ENCODE data around the gene SMPDL3B.
"Not testable (repeated sequence)": the region's sequence is repeated elsewhere in the genome, so short reads cannot be mapped to it uniquely, and the experiment has no call there.

The SMPDL3B gene

DNA sequence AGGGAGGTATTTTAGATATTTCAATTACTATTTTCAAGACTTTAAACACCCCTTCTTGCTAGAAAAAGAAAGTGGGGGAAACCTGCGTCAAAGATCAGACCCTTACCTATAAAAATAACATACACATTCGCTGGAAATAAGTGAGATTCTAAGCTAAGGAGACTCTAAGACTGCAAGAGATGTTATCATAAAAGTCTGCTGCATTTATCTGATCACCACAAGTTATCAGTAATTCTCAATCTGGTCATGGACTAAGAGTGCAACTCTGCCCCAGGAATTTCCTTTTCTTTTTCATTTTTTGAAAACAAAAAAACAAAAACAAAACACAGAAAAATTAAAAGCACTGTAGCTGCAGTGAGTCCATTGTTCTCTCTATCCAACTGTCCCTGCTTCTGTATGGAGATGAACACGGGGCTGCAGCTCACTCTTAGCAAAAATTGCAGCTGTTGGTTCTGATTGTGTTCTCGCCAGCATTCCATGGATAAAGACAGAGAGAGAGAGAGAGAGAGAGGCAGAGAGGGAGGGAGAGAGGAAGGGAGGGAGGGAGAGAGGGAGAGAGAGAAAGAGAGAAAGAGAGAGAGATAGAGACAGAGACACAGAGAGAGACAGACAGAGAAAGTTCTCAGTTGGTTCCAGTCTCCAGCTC lies 39.1 kb downstream of the SMPDL3B start:
- no peak for DNase-seq

DNA sequence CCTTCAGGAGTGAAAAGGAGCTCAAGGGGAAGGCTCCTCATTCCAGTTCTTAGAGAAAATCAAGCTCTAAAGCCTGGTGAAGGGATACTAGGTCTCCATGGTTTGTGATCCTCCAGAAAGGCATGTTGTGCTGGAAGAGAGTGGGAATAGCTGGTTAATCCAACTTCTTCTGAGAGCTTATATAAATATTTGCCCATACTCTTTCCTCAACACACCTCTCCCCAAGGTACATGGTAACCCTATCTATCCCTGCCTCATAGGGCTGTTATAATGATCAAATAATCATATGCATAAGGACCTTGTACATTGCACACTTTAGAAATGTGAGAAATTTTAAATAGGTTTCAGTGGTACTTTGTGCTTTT lies 39.6 kb downstream of the SMPDL3B start:
- no peak for DNase-seq

DNA sequence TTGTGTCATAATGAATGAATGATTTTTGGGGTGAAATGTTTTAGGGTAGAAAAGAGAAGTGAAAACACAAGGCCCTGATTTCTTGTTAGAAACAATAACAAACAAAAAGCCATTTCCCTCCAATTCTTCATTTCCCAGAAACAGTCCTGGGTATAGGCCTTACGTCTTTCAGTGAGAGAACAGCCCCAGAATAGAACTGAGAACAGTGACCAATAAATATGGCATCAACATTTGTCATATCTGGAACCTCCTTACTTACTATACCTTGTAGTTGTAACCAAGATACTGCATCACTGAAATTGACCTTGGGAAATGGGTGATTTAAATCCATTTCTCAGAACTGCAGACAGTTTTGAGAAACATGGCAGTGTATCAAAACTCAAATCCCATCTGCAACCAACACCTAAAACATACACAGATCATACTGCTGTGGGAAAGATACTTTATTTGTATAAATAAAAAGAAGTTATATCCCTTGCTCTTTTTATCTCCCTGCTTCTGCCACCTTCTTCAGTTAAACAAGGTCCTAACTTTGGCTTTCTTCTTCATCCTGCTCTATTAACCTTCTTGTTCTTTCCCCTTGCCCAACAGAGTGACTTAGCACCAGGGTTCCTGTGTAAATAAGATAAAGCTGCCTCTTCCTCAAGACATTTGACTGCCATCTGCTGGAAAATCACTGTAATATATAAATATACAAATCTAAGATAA lies 44.5 kb downstream of the SMPDL3B start:
- peak; percentile 75 for DNase-seq

DNA sequence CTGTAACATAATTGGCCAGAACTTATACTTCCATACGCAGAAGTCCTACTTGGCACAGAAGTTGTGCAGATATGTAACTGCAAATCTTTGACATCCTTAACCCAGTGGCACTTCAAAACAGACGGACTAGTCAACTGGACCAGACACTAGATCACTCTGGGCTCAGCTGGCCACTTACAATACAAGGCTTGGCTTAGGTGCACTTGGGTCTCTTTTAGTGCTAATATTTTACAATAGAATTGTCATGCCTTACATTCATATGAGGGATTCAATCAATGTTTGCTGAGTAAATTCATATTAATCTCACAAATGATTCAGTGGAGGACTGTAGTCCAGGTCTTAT lies 45.0 kb downstream of the SMPDL3B start:
- DNase-seq, result no peak

DNA sequence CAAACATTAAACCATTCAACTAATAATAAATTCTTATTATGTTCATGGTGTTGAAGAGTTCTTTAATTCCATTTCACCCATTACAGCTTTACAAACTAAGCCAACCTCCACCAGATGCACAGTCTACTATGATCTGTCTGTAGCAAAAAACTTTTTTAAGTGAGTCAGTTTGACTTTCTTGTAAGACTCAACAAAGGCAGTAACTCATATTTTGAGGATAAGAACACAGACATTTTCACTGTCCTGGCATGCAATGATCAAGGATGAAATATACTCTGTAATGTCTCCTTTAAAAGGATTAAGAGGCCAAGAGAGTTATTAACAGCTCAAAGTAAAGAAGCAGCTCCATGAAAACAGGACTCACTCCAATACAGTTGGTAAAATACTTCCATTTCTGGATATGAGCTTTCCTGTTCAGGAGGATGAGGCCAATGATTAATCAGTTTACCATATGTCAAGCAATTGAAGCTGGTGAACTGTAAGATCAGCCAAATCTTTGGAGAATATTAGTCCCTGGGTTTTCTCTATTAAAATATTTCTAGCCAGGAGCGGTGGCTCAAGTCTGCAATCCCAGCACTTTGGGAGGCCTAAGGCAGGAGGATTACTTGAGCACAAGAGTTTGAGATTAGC lies 45.5 kb downstream of the SMPDL3B start:
- DNase-seq, result peak; percentile 44

DNA sequence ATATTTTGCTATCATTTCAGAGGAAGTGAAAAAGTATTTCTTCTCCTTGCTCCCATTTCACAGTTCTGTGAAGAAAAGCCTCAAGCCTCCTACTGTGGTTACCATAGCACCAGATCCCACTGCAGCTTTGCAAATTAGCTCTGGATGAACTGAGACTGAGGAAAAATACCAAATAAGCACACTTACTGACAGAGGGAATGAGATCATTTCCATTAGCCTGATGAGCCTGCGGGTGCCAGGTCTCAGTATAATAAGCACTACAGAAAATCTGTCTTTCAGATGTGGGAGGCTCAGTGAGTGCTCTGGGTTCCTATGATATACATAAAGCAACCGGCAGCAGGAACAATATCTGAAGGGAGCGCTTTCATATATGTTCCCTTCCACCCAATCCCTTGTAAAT lies 46.3 kb downstream of the SMPDL3B start:
- peak; percentile 87 for DNase-seq

DNA sequence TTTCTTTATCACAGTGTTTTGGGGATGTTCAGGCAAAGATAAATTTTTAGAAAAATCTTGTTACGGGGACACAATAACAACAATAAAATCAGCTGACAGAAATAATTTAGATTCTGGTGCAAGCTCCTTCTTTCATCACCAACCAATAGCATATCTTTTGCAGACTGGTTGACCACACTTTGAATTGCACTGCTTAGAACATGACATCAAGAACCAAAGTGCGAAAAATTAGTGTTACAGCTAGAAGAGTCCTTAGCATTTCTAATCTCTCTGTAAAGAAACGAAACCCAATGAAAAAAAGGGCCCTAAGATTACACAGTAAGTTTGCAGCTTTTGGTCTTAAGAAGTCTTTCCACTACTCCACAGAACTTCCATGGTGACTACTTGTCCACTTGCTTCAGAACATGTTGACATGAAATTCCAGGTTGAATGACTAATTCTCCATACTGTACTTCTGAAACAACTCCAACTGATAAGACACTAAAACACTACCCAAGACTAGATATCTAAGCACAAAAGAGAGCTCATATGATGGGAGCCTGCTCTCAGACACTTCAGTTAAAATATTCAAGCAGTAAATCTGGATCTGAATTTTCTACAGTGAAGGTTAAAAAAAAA lies 56.2 kb downstream of the SMPDL3B start:
- DNase-seq, result no peak

DNA sequence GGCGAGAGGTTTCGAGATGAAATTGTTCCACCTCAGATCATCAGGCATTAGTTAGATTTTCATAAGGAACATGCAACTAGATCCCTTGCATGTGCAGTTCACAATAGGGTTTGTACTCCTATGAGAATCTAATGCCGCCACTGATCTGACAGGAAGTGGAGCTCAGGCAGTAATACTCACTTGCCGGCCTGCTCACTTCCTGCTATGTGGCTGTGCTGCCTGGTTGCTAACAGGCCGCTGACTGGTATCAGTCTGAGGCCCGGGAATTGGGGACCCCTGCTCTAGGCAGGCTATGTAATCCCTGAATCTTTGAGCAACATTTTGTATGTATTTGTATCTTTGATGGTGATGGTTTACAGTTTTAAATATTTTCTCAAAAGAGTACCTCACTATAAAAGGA lies 57.5 kb downstream of the SMPDL3B start:
- no peak for DNase-seq

DNA sequence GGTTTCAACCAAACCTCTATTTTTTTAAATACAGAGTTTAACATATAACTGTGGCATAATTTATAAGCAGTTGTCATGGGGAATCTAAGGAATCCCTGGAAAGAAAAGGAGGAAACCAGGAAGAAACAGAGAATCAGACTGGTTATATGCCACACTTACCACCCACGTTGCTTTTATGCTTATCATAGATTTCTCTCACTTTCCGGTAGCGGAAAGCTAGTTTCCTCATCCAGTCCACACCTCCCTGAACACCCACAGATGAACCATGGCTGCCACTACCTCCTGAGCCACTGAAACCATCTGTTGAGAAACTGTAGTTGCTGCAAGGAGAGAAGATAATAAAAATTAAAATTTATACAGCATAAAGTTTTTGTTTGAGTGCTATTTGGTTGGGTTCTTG lies 58.4 kb downstream of the SMPDL3B start:
- no peak for DNase-seq

DNA sequence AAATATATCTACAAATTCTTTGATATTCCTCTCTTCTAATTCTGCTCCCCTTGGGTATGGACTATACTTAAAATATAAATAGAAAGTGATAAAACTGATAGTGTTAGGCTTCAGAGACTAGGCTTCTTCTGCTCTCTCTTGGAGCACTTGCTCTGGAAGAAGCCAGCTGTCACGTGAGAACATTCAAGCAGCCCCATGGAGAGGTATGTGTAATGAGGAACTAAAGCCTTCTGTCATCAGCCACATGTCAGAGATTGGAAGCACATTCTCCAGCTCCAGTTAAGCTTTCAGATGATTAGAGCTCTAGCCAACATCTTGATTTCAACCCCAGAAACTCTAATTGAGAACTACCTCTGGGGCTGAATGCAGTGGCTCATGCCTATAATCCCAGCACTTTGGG lies 59.3 kb downstream of the SMPDL3B start:
- no peak for DNase-seq

DNA sequence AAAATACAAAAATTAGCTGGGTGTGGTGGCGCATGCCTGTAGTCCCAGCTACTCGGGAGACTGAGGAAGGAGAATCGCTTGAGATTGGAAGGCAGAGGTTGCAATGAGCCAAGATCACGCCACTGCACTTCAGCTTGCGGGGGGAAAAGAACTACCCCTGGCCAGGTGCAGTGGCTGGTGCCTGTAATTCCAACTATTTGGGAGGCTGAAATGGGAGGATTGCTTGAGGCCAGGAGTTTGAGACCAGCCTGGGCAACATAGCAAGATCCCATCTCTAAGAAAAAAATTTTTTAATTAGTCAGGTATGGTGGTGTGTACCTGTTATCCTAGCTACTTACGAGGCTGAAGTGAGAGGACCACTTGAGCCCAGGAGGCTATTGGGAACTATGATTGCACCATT lies 59.7 kb downstream of the SMPDL3B start:
- DNase-seq, result not testable (repeated sequence)

DNA sequence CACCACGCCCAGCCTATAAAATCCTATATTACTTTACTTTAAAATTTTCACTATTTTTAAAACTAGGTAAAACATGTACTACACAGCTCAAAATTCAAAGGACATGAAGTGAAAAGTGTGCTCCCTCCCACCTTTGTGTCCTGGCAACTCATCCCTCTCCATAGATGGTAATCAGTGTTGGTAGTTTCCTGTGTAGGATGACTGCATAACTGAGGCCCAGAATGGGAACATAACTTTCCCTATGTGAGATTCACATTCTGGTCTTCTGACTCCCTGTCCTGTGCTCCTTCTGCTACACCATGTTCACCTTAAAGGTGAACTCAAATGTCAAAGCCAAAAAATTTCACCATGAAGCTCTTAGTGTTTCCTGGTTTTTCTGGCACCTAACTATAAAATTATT lies 64.3 kb downstream of the SMPDL3B start:
- no peak for DNase-seq

DNA sequence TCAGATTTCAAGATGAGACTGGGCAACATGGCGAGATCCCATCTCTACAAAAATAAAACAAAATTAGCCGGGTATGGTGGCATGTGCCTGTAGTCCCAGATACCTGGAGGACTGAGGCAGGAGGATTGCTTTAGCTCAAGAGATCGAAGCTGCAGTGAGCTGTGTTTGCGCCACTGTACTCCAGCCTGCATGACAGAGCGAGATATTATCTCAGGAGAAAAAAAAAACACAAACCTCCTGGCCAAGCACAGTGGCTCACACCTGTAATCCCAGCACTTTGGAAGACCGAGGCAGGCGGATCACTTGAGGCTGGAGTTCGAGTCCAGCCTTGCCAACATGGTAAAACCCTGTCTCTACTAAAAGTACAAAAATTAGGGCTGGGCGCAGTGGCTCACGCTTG lies 67.8 kb downstream of the SMPDL3B start:
- no peak for DNase-seq

DNA sequence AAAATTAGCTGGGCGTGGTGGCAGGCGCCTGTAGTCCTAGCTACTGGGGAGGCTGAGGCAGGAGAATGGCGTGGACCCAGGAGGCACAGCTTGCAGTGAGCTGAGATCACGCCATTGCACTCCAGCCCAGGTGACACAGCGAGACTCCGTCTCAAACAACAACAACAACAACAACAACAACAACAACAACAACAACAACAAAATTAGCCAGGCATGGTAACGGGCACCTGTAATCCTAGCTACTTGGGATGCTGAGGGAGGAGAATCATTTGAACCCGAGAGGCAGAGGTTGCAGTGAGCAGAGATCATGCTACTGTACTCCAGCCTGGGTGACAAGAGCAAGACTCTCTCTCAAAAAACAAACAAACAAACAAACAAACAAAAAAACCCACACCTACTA lies 68.3 kb downstream of the SMPDL3B start:
- DNase-seq, result not testable (repeated sequence)
